Superior temporal gyrus (tissue), 1 donor: ENCODE measurements around the gene COL6A6.

ENCODE experiments used
- DNase-seq: peaks from one replicate; pipeline ENCODE4 v3.0.0-alpha.2; 2016; ENCODE audit errors: extremely low spot score

COL6A6 gene, protein sequence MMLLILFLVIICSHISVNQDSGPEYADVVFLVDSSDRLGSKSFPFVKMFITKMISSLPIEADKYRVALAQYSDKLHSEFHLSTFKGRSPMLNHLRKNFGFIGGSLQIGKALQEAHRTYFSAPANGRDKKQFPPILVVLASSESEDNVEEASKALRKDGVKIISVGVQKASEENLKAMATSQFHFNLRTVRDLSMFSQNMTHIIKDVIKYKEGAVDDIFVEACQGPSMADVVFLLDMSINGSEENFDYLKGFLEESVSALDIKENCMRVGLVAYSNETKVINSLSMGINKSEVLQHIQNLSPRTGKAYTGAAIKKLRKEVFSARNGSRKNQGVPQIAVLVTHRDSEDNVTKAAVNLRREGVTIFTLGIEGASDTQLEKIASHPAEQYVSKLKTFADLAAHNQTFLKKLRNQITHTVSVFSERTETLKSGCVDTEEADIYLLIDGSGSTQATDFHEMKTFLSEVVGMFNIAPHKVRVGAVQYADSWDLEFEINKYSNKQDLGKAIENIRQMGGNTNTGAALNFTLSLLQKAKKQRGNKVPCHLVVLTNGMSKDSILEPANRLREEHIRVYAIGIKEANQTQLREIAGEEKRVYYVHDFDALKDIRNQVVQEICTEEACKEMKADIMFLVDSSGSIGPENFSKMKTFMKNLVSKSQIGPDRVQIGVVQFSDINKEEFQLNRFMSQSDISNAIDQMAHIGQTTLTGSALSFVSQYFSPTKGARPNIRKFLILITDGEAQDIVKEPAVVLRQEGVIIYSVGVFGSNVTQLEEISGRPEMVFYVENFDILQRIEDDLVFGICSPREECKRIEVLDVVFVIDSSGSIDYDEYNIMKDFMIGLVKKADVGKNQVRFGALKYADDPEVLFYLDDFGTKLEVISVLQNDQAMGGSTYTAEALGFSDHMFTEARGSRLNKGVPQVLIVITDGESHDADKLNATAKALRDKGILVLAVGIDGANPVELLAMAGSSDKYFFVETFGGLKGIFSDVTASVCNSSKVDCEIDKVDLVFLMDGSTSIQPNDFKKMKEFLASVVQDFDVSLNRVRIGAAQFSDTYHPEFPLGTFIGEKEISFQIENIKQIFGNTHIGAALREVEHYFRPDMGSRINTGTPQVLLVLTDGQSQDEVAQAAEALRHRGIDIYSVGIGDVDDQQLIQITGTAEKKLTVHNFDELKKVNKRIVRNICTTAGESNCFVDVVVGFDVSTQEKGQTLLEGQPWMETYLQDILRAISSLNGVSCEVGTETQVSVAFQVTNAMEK (N-terminal part only)

DNA sequence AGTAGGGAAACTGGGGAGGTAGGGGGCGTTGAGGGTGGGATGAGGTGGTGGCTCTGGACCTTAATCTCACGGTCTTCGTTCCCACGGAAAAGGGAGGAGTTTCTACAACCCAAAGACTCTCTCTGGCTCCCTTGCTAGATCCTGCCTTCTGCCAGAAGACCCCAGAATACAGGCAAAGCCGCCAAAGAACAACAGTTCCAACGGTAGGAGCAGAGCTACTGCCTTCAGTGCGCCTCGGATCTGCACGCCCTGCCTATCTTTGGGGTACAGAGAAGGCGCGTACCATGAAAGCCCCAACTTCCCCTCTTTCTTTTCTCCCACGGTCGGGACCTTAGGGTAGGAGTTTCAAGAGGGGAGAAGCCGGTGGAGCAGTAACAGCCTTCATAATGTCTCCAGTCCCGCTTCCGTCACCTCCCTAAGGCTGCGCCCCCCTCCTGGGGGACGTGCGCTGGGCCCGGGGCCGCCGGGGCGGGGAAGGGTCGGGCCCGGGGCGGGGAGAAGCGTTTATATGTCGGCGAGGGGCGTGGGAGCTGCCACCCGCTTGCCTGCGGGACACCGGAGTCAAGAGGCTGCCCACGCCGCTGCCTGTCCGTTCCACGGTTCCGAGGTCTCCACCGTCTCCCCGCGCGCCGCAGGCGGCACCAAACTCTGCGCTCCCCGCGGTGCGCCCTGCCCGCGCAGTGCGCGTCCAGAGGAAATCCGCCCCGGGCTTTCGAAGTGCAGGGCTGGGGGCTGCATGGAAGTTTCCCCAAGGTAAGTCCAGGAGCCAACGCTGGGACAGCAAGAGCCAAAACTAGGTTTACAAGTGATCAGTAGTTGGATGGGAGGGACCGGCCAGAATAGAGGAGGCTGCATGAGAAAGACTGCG, at the start of gene COL6A6:
TSS of gene COL6A6 (plus strand) at position 533 of the 868 bp plus-strand sequence. CDS start 43,188 bp downstream, outside the sequence.
- no peak for DNase-seq

DNA sequence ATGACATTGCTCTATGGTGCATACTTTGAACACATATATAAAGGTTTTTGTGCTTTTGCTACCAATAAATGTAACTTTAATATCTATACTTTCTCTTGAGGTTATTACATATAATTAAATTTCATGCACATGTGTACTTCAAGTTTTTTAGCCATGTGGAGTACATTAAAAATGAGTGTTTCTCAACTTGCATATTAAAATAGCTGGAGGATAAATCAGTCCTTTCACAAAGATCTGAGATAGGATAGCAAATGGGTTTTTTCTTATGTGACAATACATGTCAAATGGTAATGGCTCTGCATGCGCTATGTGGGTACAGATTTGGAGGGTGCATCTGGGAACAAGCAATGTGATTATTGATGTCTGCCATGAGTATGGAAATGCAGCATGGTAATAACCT, 48.7 kb upstream of the COL6A6 start:
- no peak for DNase-seq

DNA sequence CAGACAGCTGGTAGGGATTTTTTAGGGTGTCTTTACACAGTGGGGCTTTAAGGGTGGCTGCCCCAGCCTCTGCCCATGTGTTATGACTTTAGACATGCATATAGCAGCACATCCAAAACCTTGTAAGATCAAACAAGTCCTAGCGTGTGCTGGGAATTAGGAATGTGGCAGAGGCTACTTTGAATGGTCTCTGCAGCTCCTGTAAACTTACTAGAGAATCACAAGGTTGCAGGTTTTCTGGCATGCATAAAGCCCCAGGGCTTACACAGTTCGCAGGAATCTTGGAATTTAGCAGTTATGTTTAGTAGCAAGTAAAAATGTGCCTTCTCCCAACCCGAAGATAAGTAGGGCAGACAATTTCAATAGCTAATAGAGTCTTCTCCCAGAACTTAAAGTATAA, 46.9 kb upstream of the COL6A6 start:
- DNase-seq = no peak

DNA sequence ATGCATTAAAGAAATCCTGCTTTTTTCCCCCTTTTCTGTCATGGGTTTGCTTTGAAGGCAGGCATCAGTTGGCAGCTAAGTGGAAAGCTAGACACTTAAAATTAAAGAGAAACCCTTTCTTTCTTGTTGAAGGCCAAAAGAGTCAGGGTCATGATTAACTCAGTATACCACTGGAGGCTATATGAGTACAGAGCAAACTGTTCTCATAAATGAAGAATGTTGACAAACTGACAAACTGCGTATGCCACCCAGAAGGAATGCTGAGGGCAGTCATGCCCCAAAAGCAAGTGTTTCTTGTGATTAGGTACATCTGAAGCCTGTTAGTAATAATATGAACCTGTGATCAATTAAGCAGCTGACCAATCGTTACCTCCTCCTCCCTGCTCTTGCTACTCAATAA, 43.6 kb upstream of the COL6A6 start:
- DNase-seq = no peak

DNA sequence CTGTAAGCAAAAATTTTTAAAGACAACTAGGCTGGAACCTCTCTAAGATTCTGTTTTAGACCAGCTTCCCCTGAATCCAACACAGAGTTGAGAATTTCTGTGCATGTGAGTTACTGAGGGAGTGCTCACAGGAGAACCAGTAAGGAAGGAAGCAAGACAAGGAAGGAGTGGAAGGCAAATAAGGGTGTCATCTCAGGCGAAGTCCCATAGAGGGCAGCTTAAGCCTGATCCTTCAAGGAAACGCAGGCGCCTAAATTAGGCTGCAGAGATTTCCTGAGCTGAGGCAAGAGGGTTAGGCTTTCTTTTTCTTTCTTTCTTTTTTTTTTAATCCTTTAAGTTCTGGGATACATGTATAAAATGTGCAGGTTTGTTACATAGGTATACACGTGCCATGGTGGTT, 36.2 kb upstream of the COL6A6 start:
- no peak for DNase-seq

DNA sequence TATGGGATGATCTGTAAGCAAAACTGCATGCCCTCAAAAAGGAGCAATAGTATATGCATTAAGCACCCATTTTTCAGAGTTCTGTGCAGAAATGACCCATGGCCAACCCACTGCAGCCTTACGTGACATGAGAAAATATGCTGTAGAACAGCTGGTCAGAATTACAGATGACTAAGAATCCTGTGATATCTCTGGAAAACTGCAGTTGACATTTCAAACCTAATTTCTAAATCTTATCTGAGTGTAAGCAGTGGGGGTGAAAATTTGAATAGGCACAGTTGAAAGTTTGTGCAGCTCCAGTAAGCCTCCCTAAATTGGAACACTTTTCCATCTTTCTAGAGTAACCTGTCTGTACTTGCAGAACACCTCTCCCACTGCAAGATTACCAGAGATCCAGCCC, 28.7 kb upstream of the COL6A6 start:
- DNase-seq = no peak

DNA sequence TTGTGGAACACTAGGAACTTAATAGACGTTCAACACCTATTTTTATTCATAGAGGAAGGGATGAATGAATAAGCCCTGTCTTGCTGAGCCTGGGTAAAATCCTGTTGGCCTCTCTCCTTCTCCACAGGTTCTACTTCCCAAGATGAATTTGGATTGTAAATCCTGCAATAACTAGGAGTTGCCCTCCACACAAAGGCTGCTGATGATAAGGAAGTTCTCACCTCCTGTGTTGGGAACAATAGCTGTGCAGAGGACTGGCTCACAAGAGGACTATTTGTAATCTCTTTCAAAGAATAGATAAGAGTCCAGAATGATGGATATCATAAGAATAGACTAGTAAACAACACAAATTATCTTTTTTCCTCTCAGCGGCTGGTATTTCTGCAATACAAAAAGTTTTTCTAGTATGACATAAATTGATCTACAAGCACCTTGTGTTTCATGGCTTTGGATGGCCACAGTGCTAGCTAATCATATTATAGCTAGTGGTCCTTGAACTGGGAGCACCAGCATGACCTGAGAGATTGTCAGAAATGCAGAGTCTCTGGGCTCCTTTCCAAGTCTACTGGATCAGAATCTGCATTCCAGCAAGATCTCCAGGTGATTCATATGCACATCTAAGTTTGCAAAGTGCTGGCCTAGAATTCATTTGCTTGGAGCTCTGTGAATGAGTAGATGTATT, 28.1 kb upstream of the COL6A6 start:
- no peak for DNase-seq

DNA sequence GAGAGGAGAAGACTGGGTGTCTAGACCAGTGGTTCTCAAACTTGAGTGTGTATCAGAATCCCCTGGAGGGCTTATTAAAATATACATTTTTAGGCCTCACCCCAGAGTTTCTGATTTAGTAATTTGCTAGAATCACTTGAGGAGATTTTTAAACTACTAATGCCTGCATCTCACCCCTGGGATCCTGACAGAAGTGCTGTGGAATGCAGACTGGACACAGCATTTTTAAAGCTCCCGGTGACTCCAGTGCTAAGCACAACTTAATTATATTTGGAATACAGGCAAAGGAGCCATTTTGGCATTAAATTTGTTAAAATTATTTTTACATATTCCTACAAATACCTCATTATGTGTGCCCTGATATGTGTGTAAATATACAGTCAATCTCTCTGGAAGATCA, 26.7 kb upstream of the COL6A6 start:
- DNase-seq = no peak

DNA sequence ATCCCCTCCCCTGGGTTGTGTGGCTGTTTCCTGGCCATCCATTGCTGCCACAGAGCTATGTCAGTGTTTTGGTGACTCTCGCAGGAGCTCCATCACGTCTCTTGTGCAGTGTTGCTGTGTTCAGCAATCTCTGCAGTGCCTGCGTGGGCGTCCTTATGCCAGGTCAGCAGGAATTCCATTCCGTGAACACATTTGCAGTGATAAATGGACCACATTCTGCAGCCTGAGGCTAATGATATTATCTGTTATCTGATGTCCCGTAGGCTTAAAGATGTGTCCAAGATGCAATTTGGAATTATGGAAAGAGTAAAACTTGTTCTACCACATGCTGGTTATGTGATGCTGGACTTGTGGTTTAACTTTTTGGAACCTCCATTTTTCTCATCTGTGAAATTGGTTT, 25.5 kb upstream of the COL6A6 start:
- no peak for DNase-seq

DNA sequence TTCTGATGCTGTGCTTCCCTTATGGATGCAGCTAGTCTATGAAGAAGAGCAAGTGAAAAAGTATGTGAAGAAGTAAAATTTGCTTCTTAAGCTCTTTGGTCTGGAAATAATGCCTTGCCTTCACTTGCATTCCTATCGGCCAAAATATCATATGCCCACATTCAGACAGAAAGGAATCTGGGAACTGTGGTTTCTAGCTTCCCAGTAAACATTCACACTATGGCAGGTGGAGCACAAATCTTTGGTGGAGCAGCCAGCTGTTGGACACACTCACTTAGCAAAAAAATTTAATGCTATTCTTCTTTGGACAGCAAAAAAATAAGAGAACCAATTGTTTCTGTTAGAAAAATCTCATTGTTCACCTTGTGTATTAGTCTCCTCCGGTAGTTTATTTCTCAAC, 12.3 kb upstream of the COL6A6 start:
- no peak for DNase-seq

DNA sequence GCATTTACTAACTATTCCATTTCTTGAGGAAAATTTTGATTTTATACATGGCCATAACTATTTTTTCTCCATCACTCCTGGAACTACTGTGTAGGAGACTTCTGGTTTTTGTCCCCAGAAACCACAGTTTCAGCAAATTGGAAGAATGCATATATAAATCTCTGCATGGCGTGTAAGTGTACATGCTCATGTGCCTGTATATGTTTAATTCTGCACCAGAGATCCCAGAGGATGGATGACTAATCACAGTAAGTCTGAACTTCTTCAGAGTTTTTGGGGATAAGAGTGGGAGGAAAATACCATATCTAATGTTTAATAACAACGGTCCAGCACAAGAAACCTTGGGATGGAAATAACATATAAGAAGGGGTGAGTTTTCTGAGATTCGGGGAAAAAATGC, 10.9 kb upstream of the COL6A6 start:
- no peak for DNase-seq

DNA sequence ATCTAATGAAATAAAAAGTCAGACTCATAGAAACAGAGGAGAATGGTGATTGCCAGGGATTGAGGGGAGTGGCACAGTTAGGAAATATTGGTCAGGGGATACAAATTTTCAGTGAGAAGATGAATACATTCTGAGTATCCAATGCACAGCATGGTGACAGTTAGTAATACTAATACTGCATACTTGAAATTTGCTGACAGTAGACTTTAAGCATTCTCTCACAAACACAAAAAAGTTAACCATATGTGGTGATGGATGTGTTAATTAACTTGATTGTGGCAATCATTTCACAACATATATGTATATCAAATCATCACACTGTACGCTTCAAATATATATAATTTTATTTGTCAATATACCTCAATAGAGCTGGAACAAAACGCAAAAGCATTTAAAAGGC, 9.2 kb upstream of the COL6A6 start:
- no peak for DNase-seq

DNA sequence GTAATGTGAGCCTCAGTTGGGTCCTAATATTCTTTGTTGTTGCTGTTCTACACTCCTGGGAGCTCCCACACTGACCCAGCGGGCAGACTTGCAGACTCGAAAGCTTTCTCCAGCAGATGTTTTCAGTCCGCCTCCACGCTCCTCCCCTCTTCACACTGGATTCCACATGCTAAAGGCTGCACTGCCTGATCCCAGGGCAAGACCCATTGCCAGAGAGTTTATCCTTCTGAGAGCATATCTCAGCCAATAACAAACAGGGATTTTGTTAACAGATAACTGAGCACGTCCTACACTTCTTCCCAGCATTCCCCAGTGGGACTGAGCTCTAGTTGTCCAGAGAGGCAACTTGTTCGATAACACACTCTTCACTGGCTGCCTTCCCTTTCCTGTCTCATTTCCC, 8.0 kb upstream of the COL6A6 start:
- no peak for DNase-seq

DNA sequence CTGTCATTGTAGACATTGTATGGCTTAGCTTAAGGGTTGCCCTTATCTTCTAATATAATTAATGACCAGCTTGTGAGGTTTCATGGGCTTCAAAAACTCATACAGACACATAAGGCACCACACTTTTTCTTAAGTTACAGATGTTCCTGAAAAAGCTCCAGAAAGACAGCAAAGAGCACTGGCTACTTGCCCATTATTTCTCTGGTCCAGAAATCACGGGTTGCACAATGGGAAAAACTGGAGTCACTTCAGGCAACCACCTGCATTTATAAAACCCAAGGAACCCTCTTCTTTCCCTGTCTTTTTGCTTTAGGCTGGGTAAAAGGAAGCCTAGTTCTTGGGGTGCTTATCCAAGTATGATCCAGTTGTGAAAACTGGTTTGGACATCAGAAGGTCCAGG, 2.3 kb upstream of the COL6A6 start:
- DNase-seq = no peak

DNA sequence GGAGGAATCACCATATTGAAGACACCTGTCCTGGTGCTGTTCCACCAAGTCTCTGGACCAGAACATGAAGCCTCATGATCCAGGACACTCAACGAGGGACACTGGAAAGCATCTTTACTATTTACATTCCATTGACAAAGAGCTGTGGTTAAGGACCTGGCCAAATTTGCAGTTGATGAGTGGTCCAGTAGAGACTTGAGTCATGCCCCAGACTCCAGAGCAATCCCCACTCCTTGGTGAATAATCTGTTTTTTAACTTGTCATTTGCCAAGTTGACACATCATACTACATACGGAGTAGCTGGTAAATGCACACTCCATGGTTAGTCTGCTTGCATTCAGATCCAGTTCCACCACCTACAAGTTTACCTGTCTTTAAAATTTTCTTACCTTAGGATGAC, 1.2 kb upstream of the COL6A6 start:
- no peak for DNase-seq

DNA sequence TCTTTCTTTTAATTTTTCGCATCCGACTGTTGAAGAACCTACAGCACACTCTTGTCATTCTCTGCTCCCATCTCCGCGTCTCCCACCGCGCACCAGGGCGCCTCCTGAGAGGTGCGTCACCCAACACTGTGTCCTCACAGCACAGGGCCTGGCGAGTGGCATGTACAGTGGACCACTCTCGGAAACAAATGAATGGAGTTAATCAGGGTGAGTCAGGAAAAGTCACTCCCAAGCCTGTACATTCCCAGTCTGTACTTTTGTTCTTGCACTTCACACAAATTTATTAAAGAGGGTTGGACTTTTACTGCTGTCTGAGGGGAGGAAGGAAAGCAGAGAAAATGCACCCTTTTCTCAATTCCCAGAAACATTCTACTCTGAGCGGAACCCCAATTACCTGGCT, 625 bp downstream of the COL6A6 start:
- DNase-seq = no peak

DNA sequence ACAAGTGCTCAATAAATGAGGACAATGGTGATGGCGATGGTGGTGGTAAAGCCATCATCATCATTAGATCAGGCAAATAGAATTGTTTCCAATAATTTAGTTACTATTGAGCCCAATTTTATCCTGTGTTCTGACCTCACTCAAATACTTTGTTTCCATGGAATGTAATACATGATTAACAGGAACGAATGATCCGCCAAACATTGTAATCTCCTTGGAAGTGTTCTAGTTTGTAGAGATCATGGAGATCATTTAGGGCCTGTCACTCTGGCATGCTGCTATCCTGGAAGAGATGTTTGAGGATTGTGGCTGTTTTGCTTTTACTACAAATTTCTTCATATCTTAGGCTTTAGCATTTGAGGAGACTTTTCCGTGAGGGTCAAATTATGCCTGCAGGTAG, 2.8 kb downstream of the COL6A6 start:
- DNase-seq = no peak

DNA sequence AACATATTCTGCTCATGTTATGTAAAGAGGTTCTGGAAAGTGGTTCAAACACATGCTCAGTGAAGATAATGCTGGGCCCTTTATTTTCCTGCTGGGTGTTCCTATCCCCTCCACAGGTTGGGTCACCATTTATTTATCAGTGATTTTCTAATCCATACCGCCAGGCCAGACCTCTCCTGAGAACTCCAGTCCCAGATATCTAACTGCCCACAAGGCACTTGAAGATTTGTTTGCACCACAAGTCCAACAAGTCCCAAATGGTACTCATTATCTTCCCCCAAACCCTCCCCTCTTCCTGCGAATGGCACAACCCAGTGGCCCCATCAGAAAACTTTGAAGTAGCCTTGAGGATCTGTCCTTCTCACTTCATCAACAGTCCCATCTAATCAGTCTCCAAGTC, 5.4 kb downstream of the COL6A6 start:
- no peak for DNase-seq

DNA sequence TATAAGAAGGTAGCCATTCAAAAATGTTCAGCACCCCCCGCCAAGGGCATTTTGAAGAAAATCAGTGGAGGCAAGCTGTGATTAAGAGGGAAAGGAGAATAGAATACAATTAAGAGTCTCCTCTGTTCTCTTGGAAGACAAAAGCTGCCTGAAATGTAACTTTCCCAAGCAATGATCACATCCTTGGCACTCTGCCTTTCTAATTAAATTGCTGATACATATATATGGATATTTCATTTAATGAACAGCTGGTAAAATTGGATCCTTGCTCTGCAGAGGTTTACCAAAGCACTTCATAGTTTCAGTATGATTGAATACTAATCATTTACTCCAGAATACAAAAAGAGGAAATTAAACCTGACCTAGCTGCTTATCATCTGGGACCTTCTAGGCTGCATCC, 10.4 kb downstream of the COL6A6 start:
- no peak for DNase-seq

DNA sequence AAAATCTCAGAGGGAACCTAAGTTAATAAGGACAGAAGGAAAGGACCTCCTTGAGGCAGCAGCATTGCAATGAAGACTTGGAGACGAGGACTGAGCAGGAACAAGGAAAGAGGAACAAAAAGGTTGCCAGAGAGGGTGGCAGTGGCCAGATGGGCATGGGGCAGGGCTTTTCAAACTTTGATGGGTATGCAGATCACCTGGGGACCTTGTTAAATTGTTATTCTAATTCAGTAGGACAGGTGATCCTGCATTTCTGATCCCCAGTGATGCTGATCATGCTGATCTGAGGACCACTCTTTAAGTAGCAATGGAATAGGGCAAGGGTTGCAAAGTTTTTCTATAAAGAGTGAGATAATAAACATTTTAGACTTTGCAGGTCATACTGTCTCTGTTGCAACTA, 11.1 kb downstream of the COL6A6 start:
- DNase-seq = no peak
